Transverse colon (tissue), 4 donors: Measurements from ENCODE around the gene TBCB. TPM values are rescaled to one million over a fixed set of nuclear protein-coding genes. Genes with fewer than 3 reads are reported as not detected.

Experiments used
- DNase-seq: peaks from one replicate; pipeline ENCODE4 v3.0.0-alpha.2; 2019
- H3K27ac ChIP-seq, 4 donors: fragments of 200-600 bp; sonication (generic); 2 replicates each; pipeline ENCODE4 v1.5.1; 2016 to 2018; ENCODE audit warnings: inconsistent platforms in 4 of 4
- H3K27me3 ChIP-seq: fragments of 200-600 bp; sonication (generic); 2 replicates; pipeline ENCODE4 v1.5.1; 2017; ENCODE audit warnings: inconsistent platforms
- H3K36me3 ChIP-seq, 4 donors: fragments of 200-600 bp; sonication (generic); 2 replicates each; pipeline ENCODE4 v1.5.1; 2017 to 2019; ENCODE audit warnings: inconsistent platforms in 4 of 4
- H3K4me1 ChIP-seq, 4 donors: fragments of 200-600 bp; sonication (generic); 2 replicates each; pipeline ENCODE4 v1.5.1; 2017 to 2020; ENCODE audit warnings: inconsistent platforms in 4 of 4
- H3K4me3 ChIP-seq, 4 donors: fragments of 200-600 bp; sonication (generic); 1 replicate in 1 of 4; 2 replicates in 3 of 4; pipeline versions ENCODE4 v1.5.1 to v1.6.1; 2017 to 2019; ENCODE audit warnings: inconsistent platforms in 4 of 4
- H3K9me3 ChIP-seq, 2 donors: fragments of 200-600 bp; sonication (generic); 2 replicates each; pipeline ENCODE4 v1.5.1; 2017 to 2019; ENCODE audit warnings: inconsistent platforms in 2 of 2
- CTCF ChIP-seq, 5 experiments: fragments of 200-600 bp in 3 of 5; fragments of 450-650 bp in 2 of 5; sonication (generic) in 3 of 5; IDR thresholded peaks; 1 replicate in 2 of 5; 2 replicates in 3 of 5; pipeline ENCODE4 v1.5.1; 2016 to 2017; ENCODE audit warnings: antibody characterized with exemption in 5 of 5, inconsistent platforms in 3 of 5, mild to moderate bottlenecking in 2 of 5, moderate library complexity in 1 of 5
- EP300 ChIP-seq: sonication (generic); formaldehyde crosslinking; IDR thresholded peaks from one replicate; pipeline ENCODE4 v1.6.1; 2017; ENCODE audit warnings: antibody characterized with exemption, low read depth
- POLR2A ChIP-seq: fragments of 450-650 bp; IDR thresholded peaks from one replicate; pipeline ENCODE4 v1.6.1; 2016; ENCODE audit warnings: antibody characterized with exemption, mild to moderate bottlenecking, moderate library complexity
- POLR2AphosphoS5 ChIP-seq, 3 donors: sonication (generic); formaldehyde crosslinking; IDR thresholded peaks; one replicate each; pipeline ENCODE4 v1.6.1; 2016; ENCODE audit warnings: antibody characterized with exemption in 3 of 3
- WGBS, 2 donors: methylation state at CpG; one replicate each; pipeline ENCODE4 v1.1.5; 2018; ENCODE audit warnings: low coverage in 1 of 2; 5-methylcytosine and 5-hydroxymethylcytosine counted together
- in situ Hi-C, 4 donors: fragments of 200-750 bp; cut with MboI; loops; one replicate each; pipeline versions ENCODE4 v1.15.0 to v1.15.1; 2017; ENCODE audit warnings: low sequenced_read_pairs in 3 of 4, low pct_ligation_motif_present in 1 of 4, low pct_unique_long_range_greater_than_20kb in 1 of 4
- intact Hi-C: fragments of 100-400 bp; cut with DNase I; formaldehyde crosslinking; loops from one replicate; pipeline ENCODE4 v1.15.1; 2023; ENCODE audit warnings: low total_unique reads
- total RNA-seq, 4 donors: library from RNA; depleted of rRNA; stranded (reverse); fragments of >200 nt; gene quantifications; one replicate each; pipeline ENCODE4 v1.1.0, GENCODE V29; 2016

Gene TBCB
- total RNA-seq, 4 donors from 2014 or later: 82.4 to 175 (median 134) TPM

GRCh38 chr19:36073121-36073876, 42.0 kb upstream of the TBCB start:
- no peak for DNase-seq
- TF ChIP-seq POLR2A (no peak), POLR2AphosphoS5 (IDR thresholded peaks at IDR 0.05) (no peak), CTCF (IDR thresholded peaks at IDR 0.05) (no peak), EP300 (no peak)
- peaks cover 0 to 9% (median 0%) of the 10 kb centered on the region in 4 donors for H3K4me1 ChIP-seq
- H3K9me3 ChIP-seq: no peaks in the 10 kb centered on the region
- WGBS, 2 donors: 79 to 92% methylated on average over 2 to 10 of the region's 10 CpGs
- in situ Hi-C loops: no loop called here
- intact Hi-C loops: no loop called here
- no peak overlapping the region for H3K27ac ChIP-seq
- H3K4me3 ChIP-seq: no peak overlapping the region
- H3K36me3 ChIP-seq: no peaks in the 10 kb centered on the region
- H3K27me3 ChIP-seq: no peaks in the 10 kb centered on the region

- no peak overlapping the region for H3K27ac ChIP-seq
- no peak overlapping the region for H3K4me3 ChIP-seq
- 94 to 100% methylated on average over 2 to 3 of the region's 3 CpGs for WGBS, 2 donors
- in situ Hi-C loops: no loop called here
- no peaks in the 10 kb centered on the region for H3K4me1 ChIP-seq
- intact Hi-C loops: no loop called here
- no peaks in the 10 kb centered on the region for H3K36me3 ChIP-seq
- H3K9me3 ChIP-seq: no peaks in the 10 kb centered on the region
- no peak for DNase-seq
- no peaks in the 10 kb centered on the region for H3K27me3 ChIP-seq
- TF ChIP-seq POLR2A: no peak
- no peak for TF ChIP-seq CTCF (IDR thresholded peaks at IDR 0.05)
- TF ChIP-seq EP300: no peak
- TF ChIP-seq POLR2AphosphoS5 (IDR thresholded peaks at IDR 0.05): no peak
Measured at GRCh38 chr19:36079389-36079945, 35.8 kb upstream of the TBCB start.

- no peaks in the 10 kb centered on the region for H3K4me1 ChIP-seq
- no peak overlapping the region for H3K4me3 ChIP-seq
- no peaks in the 10 kb centered on the region for H3K9me3 ChIP-seq
- WGBS, 2 donors: 74 to 90% methylated on average over 3 of the region's 3 CpGs
- intact Hi-C loops: loop anchor here (10.0 kb wide), 1 partner anchor 127 kb away; no protein-coding TSS in a partner anchor
- no peaks in the 10 kb centered on the region for H3K27me3 ChIP-seq
- TF ChIP-seq EP300: no peak
- TF ChIP-seq CTCF (IDR thresholded peaks at IDR 0.05): no peak
- TF ChIP-seq POLR2A: no peak
- no peak for TF ChIP-seq POLR2AphosphoS5 (IDR thresholded peaks at IDR 0.05)
- DNase-seq: no peak
- no peaks in the 10 kb centered on the region for H3K36me3 ChIP-seq
- in situ Hi-C loops: no loop called here
- no peak overlapping the region for H3K27ac ChIP-seq
Measured at GRCh38 chr19:36081385-36081784, 33.9 kb upstream of the TBCB start.

DNA sequence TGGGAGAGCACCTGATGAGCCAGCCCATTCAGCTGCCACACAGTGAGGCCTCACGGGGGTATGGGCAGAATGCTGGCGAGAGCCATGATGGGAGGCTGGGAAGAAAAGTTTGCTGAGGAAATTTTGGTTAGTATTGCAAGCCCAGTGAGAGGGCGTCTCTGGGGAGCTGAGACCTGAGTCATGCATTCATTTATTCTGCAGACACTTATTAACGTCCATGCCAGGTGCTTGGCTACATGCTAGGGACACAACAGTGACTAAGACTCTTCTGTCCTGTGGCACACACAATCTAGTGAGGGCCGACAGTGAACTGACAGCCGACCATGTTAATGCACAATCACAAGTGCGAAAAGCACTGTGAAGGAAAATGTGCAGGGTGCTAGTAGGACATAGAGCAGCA, 33.4 kb upstream of the TBCB start:
- in situ Hi-C loops (no loop called here), intact Hi-C loops (loop anchor here (10.0 kb wide), 1 partner anchor 127 kb away; no protein-coding TSS in a partner anchor)
- no peaks in the 10 kb centered on the region for H3K4me1 ChIP-seq
- 89% methylated on average over 7 of the region's 7 CpGs; no CpG with 5 or more reads in 1 of the 2 donors for WGBS, 2 donors
- H3K27ac ChIP-seq: no peak overlapping the region
- no peaks in the 10 kb centered on the region for H3K27me3 ChIP-seq
- H3K4me3 ChIP-seq: no peak overlapping the region
- TF ChIP-seq CTCF (IDR thresholded peaks at IDR 0.05) (no peak), POLR2AphosphoS5 (IDR thresholded peaks at IDR 0.05) (no peak), EP300 (no peak), POLR2A (no peak)
- no peaks in the 10 kb centered on the region for H3K9me3 ChIP-seq
- H3K36me3 ChIP-seq: no peaks in the 10 kb centered on the region
- DNase-seq: no peak
